GM18861 (cell line): ENCODE results near the gene CXorf49B.

ENCODE experiments used
- ATAC-seq: cut with Tn5 transposase; IDR thresholded peaks from one replicate; pipeline ENCODE4 v1.9.1; 2021; ENCODE audit not compliant: unreplicated experiment

Gene CXorf49B

GRCh38 chrX:71815121-71815905 lies 52.2 kb downstream of the CXorf49B start:
- ATAC-seq: no peak

- ATAC-seq: no peak
Observed at GRCh38 chrX:71815906-71816156, 52.7 kb downstream of the CXorf49B start.
